HCT116 (cell line): ENCODE results near the gene MIR17HG. TPM values are rescaled to one million over a fixed set of nuclear protein-coding genes. Genes with fewer than 3 reads are reported as not detected.

Experiments
- ATAC-seq: fragments of 200-7000 bp; cut with Tn5 transposase; 2 replicates; pipeline ENCODE4 v1.9.1; 2020; ENCODE audit warnings: mild to moderate bottlenecking, moderate library complexity
- BruUV-seq: library from RNA; stranded (reverse); fragments of 400-500 nt; replicated peaks from 2 replicates; lab custom pipeline; 2021; lab: Mats Ljungman, UMichigan
- CTCF ChIA-PET: fragments of 300-600 bp; sonication (Branson Sonifier 250); formaldehyde crosslinking; loops from one replicate; lab custom pipeline; 2021; ENCODE audit warnings: antibody characterized with exemption; lab: Charles Lee
- POLR2A ChIA-PET: fragments of 300-600, 350-600 bp; sonication (Branson Sonifier 250); formaldehyde crosslinking; loops from one replicate; lab custom pipeline; 2021; ENCODE audit warnings: antibody characterized with exemption; lab: Charles Lee
- RAD21 ChIA-PET, 2 experiments: fragments of 300-600 bp; sonication (Branson Sonifier 250); formaldehyde crosslinking; loops; one replicate each; lab custom pipeline; 2023; ENCODE audit warnings: low total read pairs in 2 of 2; ENCODE audit not compliant: uncharacterized antibody in 2 of 2, unreplicated experiment in 2 of 2, low non-redundant PET in 1 of 2; lab: Charles Lee
- DNase-seq: peaks from one replicate; pipeline ENCODE4 v3.0.0-alpha.2; 2010; ENCODE audit warnings: low read depth, low spot score
- H2AFZ ChIP-seq: fragments of 200-600 bp; shearing (Covaris generic), sonication (generic); 2 replicates; pipeline ENCODE4 v1.6.1; 2017; ENCODE audit warnings: low read depth, mixed run types, mixed read lengths, antibody characterized with exemption, low read length; ENCODE audit not compliant: poor library complexity, severe bottlenecking
- H3K27ac ChIP-seq: 2 replicates; pipeline ENCODE4 v1.5.1; 2012; ENCODE audit warnings: low read depth, low read length
- H3K27me3 ChIP-seq: fragments of 200-600 bp; sonication (generic); 2 replicates; pipeline ENCODE4 v1.6.1; 2016; ENCODE audit warnings: mixed run types, low read length, mixed read lengths; ENCODE audit not compliant: insufficient read depth
- H3K36me3 ChIP-seq, 2 experiments: fragments of 200-500 bp in 1 of 2; fragments of 200-600 bp in 1 of 2; sonication (Bioruptor generic) in 1 of 2; sonication (generic) in 1 of 2; 2 replicates each; pipeline versions ENCODE4 v1.5.1 to v1.6.1; 2014 to 2016; ENCODE audit warnings: low read length in 2 of 2, inconsistent platforms in 1 of 2, mixed read lengths in 1 of 2, mixed run types in 1 of 2; ENCODE audit not compliant: insufficient read depth in 2 of 2, control insufficient read depth in 1 of 2
- H3K4me1 ChIP-seq, 2 experiments: fragments of 200-600 bp in 1 of 2; sonication (generic) in 1 of 2; 2 replicates each; pipeline versions ENCODE4 v1.5.1 to v1.6.1; 2012 to 2017; ENCODE audit warnings: low read length in 2 of 2, inconsistent platforms in 1 of 2, mild to moderate bottlenecking in 1 of 2, mixed read lengths in 1 of 2, mixed run types in 1 of 2, moderate library complexity in 1 of 2; ENCODE audit not compliant: insufficient read depth in 2 of 2, control insufficient read depth in 1 of 2
- H3K4me2 ChIP-seq: fragments of 200-600 bp; sonication (generic); 2 replicates; pipeline ENCODE4 v1.6.1; 2017; ENCODE audit warnings: mixed run types, low read length, mixed read lengths
- H3K4me3 ChIP-seq, 2 experiments: fragments of 200-600 bp in 1 of 2; sonication (generic) in 1 of 2; replicated peaks in 1 of 2; 2 replicates each; pipeline ENCODE4 v1.5.1; 2011 to 2016; ENCODE audit warnings: low read length in 2 of 2, control low read depth in 1 of 2, low read depth in 1 of 2, mild to moderate bottlenecking in 1 of 2, mixed read lengths in 1 of 2, mixed run types in 1 of 2
- H3K79me2 ChIP-seq: fragments of 200-600 bp; sonication (generic); 2 replicates; pipeline ENCODE4 v1.6.1; 2017; ENCODE audit warnings: mild to moderate bottlenecking, mixed run types, low read length, moderate library complexity, mixed read lengths; ENCODE audit not compliant: insufficient read depth
- H3K9ac ChIP-seq: fragments of 200-600 bp; sonication (generic); 2 replicates; pipeline ENCODE4 v1.6.1; 2016; ENCODE audit warnings: low read length, mixed read lengths
- H3K9me2 ChIP-seq: fragments of 200-600 bp; sonication (generic), shearing (Covaris generic); 2 replicates; pipeline ENCODE4 v1.6.1; 2017; ENCODE audit warnings: mixed run types, mild to moderate bottlenecking, moderate library complexity; ENCODE audit not compliant: insufficient read depth
- H3K9me3 ChIP-seq, 2 experiments: fragments of 200-500 bp in 1 of 2; fragments of 200-600 bp in 1 of 2; sonication (Bioruptor generic) in 1 of 2; sonication (generic) in 1 of 2; 2 replicates each; pipeline ENCODE4 v1.6.1; 2014 to 2017; ENCODE audit warnings: low read length in 2 of 2, mixed read lengths in 2 of 2, inconsistent platforms in 1 of 2, low read depth in 1 of 2, mild to moderate bottlenecking in 1 of 2, mixed run types in 1 of 2, moderate library complexity in 1 of 2; ENCODE audit not compliant: control insufficient read depth in 1 of 2, insufficient read depth in 1 of 2
- H4K20me1 ChIP-seq: fragments of 200-600 bp; sonication (generic), shearing (Covaris generic); 2 replicates; pipeline ENCODE4 v1.6.1; 2017; ENCODE audit warnings: mixed run types, mild to moderate bottlenecking, moderate library complexity; ENCODE audit not compliant: insufficient read depth
- CBX3 ChIP-seq: IDR thresholded peaks from 2 replicates; pipeline ENCODE4 v1.6.1; 2012; ENCODE audit warnings: low read depth
- CEBPB ChIP-seq: IDR thresholded peaks from 2 replicates; pipeline ENCODE4 v1.6.1; 2012; ENCODE audit warnings: low read depth
- EZH2 ChIP-seq: fragments of 200-600 bp; sonication (generic); IDR thresholded peaks from 2 replicates; pipeline ENCODE4 v1.6.1; 2017; ENCODE audit warnings: antibody characterized with exemption, mixed run types
- EZH2phosphoT487 ChIP-seq: fragments of 200-600 bp; IDR thresholded peaks from 2 replicates; pipeline ENCODE4 v1.6.1; 2018; ENCODE audit warnings: antibody characterized with exemption, borderline replicate concordance
- JUND ChIP-seq: IDR thresholded peaks from 2 replicates; pipeline ENCODE4 v1.6.1; 2012
- POLR2AphosphoS5 ChIP-seq: IDR thresholded peaks from 2 replicates; pipeline ENCODE4 v1.6.1; 2011; ENCODE audit warnings: mild to moderate bottlenecking, low read depth, low read length, moderate library complexity
- RAD21 ChIP-seq: IDR thresholded peaks from 2 replicates; pipeline ENCODE4 v1.6.1; 2012; ENCODE audit warnings: low read depth, mild to moderate bottlenecking
- SIN3A ChIP-seq: IDR thresholded peaks from 2 replicates; pipeline ENCODE4 v1.6.1; 2012; ENCODE audit warnings: low read depth
- SRF ChIP-seq: IDR thresholded peaks from 2 replicates; pipeline ENCODE4 v1.6.1; 2012; ENCODE audit warnings: low read depth
- TCF7L2 ChIP-seq: IDR thresholded peaks from 2 replicates; pipeline ENCODE4 v1.7.0; 2011; ENCODE audit warnings: borderline replicate concordance, inconsistent platforms; ENCODE audit not compliant: insufficient read depth, insufficient read length; ENCODE audit errors: extremely low read depth
- YY1 ChIP-seq: IDR thresholded peaks from 2 replicates; pipeline ENCODE4 v1.6.1; 2011; ENCODE audit warnings: low read length, low read depth, moderate library complexity, mild to moderate bottlenecking; ENCODE audit not compliant: insufficient replicate concordance; ENCODE audit errors: extremely low read depth
- intact Hi-C: fragments of 100-400 bp; cut with micrococcal nuclease; formaldehyde crosslinking; loops from 2 replicates; pipeline ENCODE4 v1.10.0; 2022
- total RNA-seq: library from RNA; stranded (reverse); gene quantifications from one replicate; pipeline ENCODE4 v1.2.1, GENCODE V29; 2021; ENCODE audit not compliant: unreplicated experiment
- TF ChIP-seq, protein P1 (sequence below), 3 experiments: fragments of 200-600 bp in 1 of 3; sonication (generic) in 1 of 3; IDR thresholded peaks in 2 of 3; conservative IDR thresholded peaks in 1 of 3; 2 replicates each; pipeline ENCODE4 v1.5.1; 2012 to 2017; ENCODE audit warnings: low read depth in 2 of 3, low read length in 2 of 3, antibody characterized with exemption in 1 of 3, borderline replicate concordance in 1 of 3, control low read depth in 1 of 3, mild to moderate bottlenecking in 1 of 3, mixed read lengths in 1 of 3, mixed run types in 1 of 3, moderate library complexity in 1 of 3; ENCODE audit not compliant: insufficient read depth in 1 of 3
- TF ChIP-seq, protein P2 (sequence below): IDR thresholded peaks from 2 replicates; pipeline ENCODE4 v1.6.1; 2012

Gene MIR17HG
- total RNA-seq, 1 experiment from 2014 or later = 10.3 TPM

DNA sequence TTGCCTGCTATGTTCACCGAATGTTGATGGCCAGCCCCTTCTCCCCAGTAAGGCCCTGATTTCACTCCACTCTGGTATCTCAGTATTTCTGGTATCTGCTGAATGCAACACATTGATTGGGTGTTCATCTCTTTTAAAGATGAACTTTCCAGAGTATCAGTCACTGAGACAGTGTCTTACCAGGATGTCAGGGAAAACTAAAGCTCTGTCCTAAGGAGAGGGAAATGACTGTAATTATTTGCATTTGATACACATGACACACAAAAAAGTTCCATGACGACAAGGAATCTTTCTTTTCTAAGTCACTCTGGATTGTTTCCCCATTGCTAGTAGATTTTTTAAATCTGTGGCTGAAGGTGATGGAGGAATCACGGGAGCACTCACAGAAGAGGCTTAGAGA lies 53.2 kb downstream of the MIR17HG start:
- TF ChIP-seq SIN3A (no peak), TCF7L2 (no peak), CBX3 (no peak), EZH2phosphoT487 (no peak), YY1 (no peak), EZH2 (no peak), CEBPB (no peak), SRF (no peak), JUND (no peak), POLR2AphosphoS5 (no peak), RAD21 (no peak)
- TF ChIP-seq, protein P1, sequence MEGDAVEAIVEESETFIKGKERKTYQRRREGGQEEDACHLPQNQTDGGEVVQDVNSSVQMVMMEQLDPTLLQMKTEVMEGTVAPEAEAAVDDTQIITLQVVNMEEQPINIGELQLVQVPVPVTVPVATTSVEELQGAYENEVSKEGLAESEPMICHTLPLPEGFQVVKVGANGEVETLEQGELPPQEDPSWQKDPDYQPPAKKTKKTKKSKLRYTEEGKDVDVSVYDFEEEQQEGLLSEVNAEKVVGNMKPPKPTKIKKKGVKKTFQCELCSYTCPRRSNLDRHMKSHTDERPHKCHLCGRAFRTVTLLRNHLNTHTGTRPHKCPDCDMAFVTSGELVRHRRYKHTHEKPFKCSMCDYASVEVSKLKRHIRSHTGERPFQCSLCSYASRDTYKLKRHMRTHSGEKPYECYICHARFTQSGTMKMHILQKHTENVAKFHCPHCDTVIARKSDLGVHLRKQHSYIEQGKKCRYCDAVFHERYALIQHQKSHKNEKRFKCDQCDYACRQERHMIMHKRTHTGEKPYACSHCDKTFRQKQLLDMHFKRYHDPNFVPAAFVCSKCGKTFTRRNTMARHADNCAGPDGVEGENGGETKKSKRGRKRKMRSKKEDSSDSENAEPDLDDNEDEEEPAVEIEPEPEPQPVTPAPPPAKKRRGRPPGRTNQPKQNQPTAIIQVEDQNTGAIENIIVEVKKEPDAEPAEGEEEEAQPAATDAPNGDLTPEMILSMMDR (IDR thresholded peaks at IDR 0.05 in 2 of 3, conservative IDR thresholded peaks at IDR 0.05 in 1 of 3; ENCODE audit: borderline replicate concordance in 1 of 3, insufficient read depth in 1 of 3, low read depth in 2 of 3, low read length in 2 of 3) = no peak
- TF ChIP-seq, protein P2, sequence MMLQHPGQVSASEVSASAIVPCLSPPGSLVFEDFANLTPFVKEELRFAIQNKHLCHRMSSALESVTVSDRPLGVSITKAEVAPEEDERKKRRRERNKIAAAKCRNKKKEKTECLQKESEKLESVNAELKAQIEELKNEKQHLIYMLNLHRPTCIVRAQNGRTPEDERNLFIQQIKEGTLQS = no peak
- POLR2A ChIA-PET = no interaction called here
- no peaks in the 10 kb centered on the region for H3K9me3 ChIP-seq
- H4K20me1 ChIP-seq = no peaks in the 10 kb centered on the region
- no peaks in the 10 kb centered on the region for H3K36me3 ChIP-seq
- no peak overlapping the region for H3K4me2 ChIP-seq
- H3K27ac ChIP-seq = no peak overlapping the region
- H2AFZ ChIP-seq = no peak overlapping the region
- H3K27me3 ChIP-seq = peaks cover 39% of the 10 kb centered on the region
- no peaks in the 10 kb centered on the region for H3K9me2 ChIP-seq
- RAD21 ChIA-PET = no interaction called here
- CTCF ChIA-PET = no interaction called here
- intact Hi-C loops = no loop called here
- H3K9ac ChIP-seq = no peak overlapping the region
- H3K79me2 ChIP-seq = no peaks in the 10 kb centered on the region
- no TSS peak for BruUV-seq
- DNase-seq (no peak), ATAC-seq (no peak)
- H3K4me3 ChIP-seq = no peak overlapping the region
- peaks cover 0 to 5% of the 10 kb centered on the region in 2 experiments; a peak in 1 of 4 replicates for H3K4me1 ChIP-seq
